Breast epithelium (tissue), 4 donors: ENCODE measurements around the gene WNT8A. TPM values are rescaled to one million over a fixed set of nuclear protein-coding genes. Genes with fewer than 3 reads are reported as not detected.
A peak's percentile ranks its signal among the peaks of the same experiment; 100 is the strongest.

ENCODE experiments used
- DNase-seq, 2 donors: peaks; one replicate each; pipeline ENCODE4 v3.0.0-alpha.2; 2019; ENCODE audit warnings: low spot score in 2 of 2
- H3K27ac ChIP-seq, 2 donors: fragments of 200-600 bp; sonication (generic) in 1 of 2; one replicate each; pipeline ENCODE4 v1.5.1; 2016 to 2019; ENCODE audit warnings: mild to moderate bottlenecking in 1 of 2
- H3K27me3 ChIP-seq, 2 donors: fragments of 200-600 bp; sonication (generic) in 1 of 2; one replicate each; pipeline versions ENCODE4 v1.5.1 to v1.6.0; 2017 to 2019; ENCODE audit warnings: control low read depth in 1 of 2, mild to moderate bottlenecking in 1 of 2
- H3K36me3 ChIP-seq: fragments of 200-600 bp; one replicate; pipeline ENCODE4 v1.5.1; 2019
- H3K4me1 ChIP-seq, 2 donors: fragments of 200-600 bp; sonication (generic); one replicate each; pipeline ENCODE4 v1.5.1; 2016 to 2019; ENCODE audit warnings: control low read depth in 1 of 2
- H3K4me3 ChIP-seq, 3 donors: fragments of 200-600 bp; sonication (generic); 1 replicate in 2 of 3; 2 replicates in 1 of 3; pipeline ENCODE4 v1.5.1; 2016 to 2019; ENCODE audit warnings: mild to moderate bottlenecking in 3 of 3, moderate library complexity in 2 of 3
- H3K9me3 ChIP-seq, 2 donors: fragments of 200-600 bp; sonication (generic) in 1 of 2; one replicate each; pipeline ENCODE4 v1.5.1; 2016 to 2019; ENCODE audit warnings: control low read depth in 1 of 2
- CTCF ChIP-seq, 3 donors: fragments of 450-650 bp; IDR thresholded peaks; one replicate each; pipeline ENCODE4 v1.5.1; 2016 to 2017; ENCODE audit warnings: antibody characterized with exemption in 3 of 3, mild to moderate bottlenecking in 3 of 3, moderate library complexity in 3 of 3
- POLR2A ChIP-seq: fragments of 450-650 bp; IDR thresholded peaks from one replicate; pipeline ENCODE4 v1.6.1; 2016; ENCODE audit warnings: antibody characterized with exemption, mild to moderate bottlenecking, moderate library complexity
- POLR2AphosphoS5 ChIP-seq, 3 donors: sonication (generic); formaldehyde crosslinking; IDR thresholded peaks; one replicate each; pipeline ENCODE4 v1.6.1; 2017; ENCODE audit warnings: antibody characterized with exemption in 3 of 3
- intact Hi-C: fragments of 100-400 bp; cut with DNase I; formaldehyde crosslinking; loops from one replicate; pipeline ENCODE4 v1.15.1; 2023; ENCODE audit warnings: low total_unique reads
- total RNA-seq, 3 donors: library from RNA; depleted of rRNA; stranded (reverse); fragments of >200 nt; gene quantifications; one replicate each; pipeline ENCODE4 v1.1.0, GENCODE V29; 2016

The WNT8A gene
- total RNA-seq, 3 donors from 2014 or later: not detected

GRCh38 chr5:138129347-138129746, 45.5 kb downstream of the WNT8A start:
- intact Hi-C loops: no loop called here
- DNase-seq: no peak
- no peak overlapping the region for H3K4me3 ChIP-seq
- TF ChIP-seq POLR2AphosphoS5 (IDR thresholded peaks at IDR 0.05) (no peak), CTCF (IDR thresholded peaks at IDR 0.05) (no peak), POLR2A (no peak)
- H3K27ac ChIP-seq: no peak overlapping the region
- no peaks in the 10 kb centered on the region for H3K9me3 ChIP-seq
- no peaks in the 10 kb centered on the region for H3K4me1 ChIP-seq
- no peaks in the 10 kb centered on the region for H3K27me3 ChIP-seq
- H3K36me3 ChIP-seq: no peaks in the 10 kb centered on the region

- Histone ChIP-seq H3K27me3 (no peaks in the 10 kb centered on the region), H3K4me1 (no peaks in the 10 kb centered on the region), H3K36me3 (no peaks in the 10 kb centered on the region), H3K27ac (no peak overlapping the region), H3K9me3 (no peaks in the 10 kb centered on the region), H3K4me3 (peak overlapping the region in 1 of 3 donors; percentile 25)
- no peak for TF ChIP-seq POLR2A
- TF ChIP-seq CTCF (IDR thresholded peaks at IDR 0.05): no peak
- TF ChIP-seq POLR2AphosphoS5 (IDR thresholded peaks at IDR 0.05): no peak
- intact Hi-C loops: no loop called here
- DNase-seq: no peak
Observed at GRCh38 chr5:138132543-138132942, 48.7 kb downstream of the WNT8A start.

GRCh38 chr5:138138949-138139780, 55.3 kb downstream of the WNT8A start, which contains the start of gene NME5:
Gene NME5, minus strand, starts transcription at chr5:138139428. Its CDS starts 648 bp downstream, at chr5:138138780.
- DNase-seq: peak; percentile 30 to 58
- intact Hi-C loops: no loop called here
- peak within 1 kb of the TSS; percentile 46 to 68 (median 64) for H3K4me3 ChIP-seq
- H3K27me3 ChIP-seq: no peaks in the 10 kb centered on the region
- H3K27ac ChIP-seq: no peak within 1 kb of the TSS
- H3K4me1 ChIP-seq: no peaks in the 10 kb centered on the region
- no peak for TF ChIP-seq POLR2AphosphoS5 (IDR thresholded peaks at IDR 0.05)
- no peak for TF ChIP-seq CTCF (IDR thresholded peaks at IDR 0.05)
- TF ChIP-seq POLR2A: no peak
- H3K9me3 ChIP-seq: no peaks in the 10 kb centered on the region
- no peaks in the 10 kb centered on the region for H3K36me3 ChIP-seq

GRCh38 chr5:138139781-138140090, 55.9 kb downstream of the WNT8A start:
- intact Hi-C loops: no loop called here
- peak overlapping the region in 2 of 3 donors; percentile 64 to 68 for H3K4me3 ChIP-seq

More at GRCh38 chr5:138139781-138140090, 55.9 kb downstream of the WNT8A start:
- no peaks in the 10 kb centered on the region for H3K27me3 ChIP-seq
- no peak overlapping the region for H3K27ac ChIP-seq
- no peaks in the 10 kb centered on the region for H3K4me1 ChIP-seq
- no peaks in the 10 kb centered on the region for H3K36me3 ChIP-seq
- no peak for DNase-seq
- H3K9me3 ChIP-seq: no peaks in the 10 kb centered on the region
- TF ChIP-seq POLR2A (no peak), CTCF (IDR thresholded peaks at IDR 0.05) (no peak), POLR2AphosphoS5 (IDR thresholded peaks at IDR 0.05) (no peak)
